Mucosa of stomach (tissue), 1 donor: ENCODE data around the gene CTNND2.

Experiments used
- H3K27me3 ChIP-seq: one replicate; pipeline ENCODE4 v1.7.0; 2013; ENCODE audit warnings: mild to moderate bottlenecking, low read length; ENCODE audit not compliant: control insufficient read depth, insufficient read depth
- H3K36me3 ChIP-seq: one replicate; pipeline ENCODE4 v1.7.0; 2013; ENCODE audit warnings: low read length; ENCODE audit not compliant: control insufficient read depth, insufficient read depth
- H3K4me1 ChIP-seq: one replicate; pipeline ENCODE4 v1.7.0; 2013; ENCODE audit warnings: mild to moderate bottlenecking, low read length; ENCODE audit not compliant: control insufficient read depth, insufficient read depth
- H3K4me3 ChIP-seq: one replicate; pipeline ENCODE4 v1.7.0; 2013; ENCODE audit warnings: low read length
- H3K9ac ChIP-seq: one replicate; pipeline ENCODE4 v1.7.0; 2013; ENCODE audit warnings: mild to moderate bottlenecking, low read length, moderate library complexity
- H3K9me3 ChIP-seq: one replicate; pipeline ENCODE4 v1.7.0; 2013; ENCODE audit warnings: mild to moderate bottlenecking, low read length, moderate library complexity; ENCODE audit not compliant: control insufficient read depth
- donor health status: Pancreatic carcinoma.

CTNND2 gene

DNA sequence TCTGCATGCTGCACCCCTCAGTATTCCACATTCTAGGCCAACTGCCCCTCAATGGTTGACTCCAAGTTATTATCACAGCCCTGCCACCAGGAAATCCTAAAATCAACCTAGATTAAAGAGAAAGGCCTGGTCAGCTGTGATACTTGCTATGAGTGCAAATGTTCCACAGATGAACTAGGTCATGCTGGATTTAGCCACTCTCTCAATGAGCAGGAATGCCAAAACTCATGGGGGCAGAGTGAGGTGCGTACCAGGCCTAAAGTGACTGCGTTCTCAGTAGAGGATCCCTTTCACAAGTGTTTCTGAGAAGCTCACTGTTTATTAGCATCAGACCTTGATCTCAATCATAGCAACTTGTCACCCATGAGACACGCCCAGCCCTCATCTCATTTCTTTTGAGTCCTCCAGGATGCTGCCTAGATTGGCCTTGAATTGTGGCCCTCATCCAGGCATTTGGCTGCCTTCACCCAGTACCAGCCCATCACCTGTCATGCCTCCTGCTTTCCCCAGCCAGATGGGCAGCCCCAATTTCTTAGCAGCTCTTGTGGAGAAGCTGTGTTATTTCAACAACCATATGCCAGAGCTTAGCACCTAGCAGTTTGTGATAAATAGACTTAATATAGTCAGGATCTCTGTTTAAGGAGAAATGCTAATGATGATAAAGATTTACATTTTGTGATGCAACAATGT is 383.9 kb downstream of the CTNND2 start:
- H3K4me3 ChIP-seq, result no peak overlapping the region
- H3K4me1 ChIP-seq, result no peaks in the 10 kb centered on the region
- H3K9ac ChIP-seq, result no peak overlapping the region
- H3K27me3 ChIP-seq, result no peaks in the 10 kb centered on the region
- H3K9me3 ChIP-seq, result no peaks in the 10 kb centered on the region
- no peaks in the 10 kb centered on the region for H3K36me3 ChIP-seq

- no peaks in the 10 kb centered on the region for H3K4me1 ChIP-seq
- H3K4me3 ChIP-seq, result no peak overlapping the region
- no peaks in the 10 kb centered on the region for H3K27me3 ChIP-seq
- no peaks in the 10 kb centered on the region for H3K9me3 ChIP-seq
- H3K9ac ChIP-seq, result no peak overlapping the region
- no peaks in the 10 kb centered on the region for H3K36me3 ChIP-seq
Observed at GRCh38 chr5:11519236-11519635, 385.0 kb downstream of the CTNND2 start.

GRCh38 chr5:11518676-11519075 is 385.6 kb downstream of the CTNND2 start:
- no peaks in the 10 kb centered on the region for H3K27me3 ChIP-seq
- no peaks in the 10 kb centered on the region for H3K4me1 ChIP-seq
- H3K9ac ChIP-seq, result no peak overlapping the region
- H3K4me3 ChIP-seq, result no peak overlapping the region
- no peaks in the 10 kb centered on the region for H3K9me3 ChIP-seq
- no peaks in the 10 kb centered on the region for H3K36me3 ChIP-seq

DNA sequence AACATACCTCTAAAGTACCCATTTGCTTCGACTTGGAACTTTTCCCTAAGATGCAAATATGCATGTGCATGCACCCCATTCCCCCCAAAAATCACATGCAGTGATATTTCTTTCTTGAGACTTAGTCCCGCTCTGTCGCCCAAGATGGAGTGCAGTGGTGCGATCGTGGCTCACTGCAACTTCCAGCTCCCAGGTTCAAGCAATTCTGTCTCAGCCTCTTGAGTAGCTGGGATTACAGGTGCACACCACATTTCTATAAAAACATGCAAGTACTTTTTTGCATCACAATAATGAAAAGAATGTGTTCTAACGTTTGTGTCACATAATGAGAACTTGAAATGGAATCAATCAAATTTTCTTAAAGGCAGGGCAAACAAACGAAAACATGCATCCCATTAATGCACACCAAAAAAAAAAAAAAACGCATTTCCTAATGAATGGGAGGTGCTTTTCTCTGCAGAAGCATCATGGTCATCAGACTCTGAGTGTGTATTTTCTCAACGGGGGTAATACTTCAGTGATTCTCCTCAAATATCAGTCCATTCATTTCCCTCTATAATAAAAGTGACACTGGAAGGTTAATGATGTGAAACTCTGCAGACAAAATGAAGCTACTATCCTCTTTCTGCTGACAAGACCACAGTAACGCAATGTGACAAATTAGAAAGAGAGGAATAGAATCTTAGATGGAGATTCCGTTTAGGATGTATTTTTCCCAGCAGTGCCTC is 389.4 kb downstream of the CTNND2 start:
- Histone ChIP-seq H3K36me3 (no peaks in the 10 kb centered on the region), H3K9me3 (no peaks in the 10 kb centered on the region), H3K27me3 (no peaks in the 10 kb centered on the region), H3K4me3 (no peak overlapping the region), H3K9ac (no peak overlapping the region), H3K4me1 (no peaks in the 10 kb centered on the region)

DNA sequence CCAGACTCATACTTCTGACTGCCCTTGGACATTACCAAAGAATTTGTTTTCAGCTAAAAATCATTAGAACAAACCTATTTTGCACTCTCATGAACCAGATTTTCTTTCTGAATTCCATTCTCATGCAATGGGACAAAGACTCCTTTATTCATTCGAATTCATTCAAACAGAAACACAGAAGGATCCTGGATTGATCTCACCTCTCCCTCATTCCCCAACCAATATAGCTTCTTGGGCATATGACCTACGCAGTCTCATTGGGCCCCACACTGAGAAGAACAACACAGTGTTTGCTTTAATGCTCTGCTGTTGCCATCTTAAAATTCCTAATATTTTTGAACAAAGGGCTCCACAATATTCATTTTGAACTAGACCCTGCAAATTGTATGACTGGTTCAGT is 392.4 kb downstream of the CTNND2 start:
- no peak overlapping the region for H3K4me3 ChIP-seq
- no peaks in the 10 kb centered on the region for H3K9me3 ChIP-seq
- H3K36me3 ChIP-seq, result no peaks in the 10 kb centered on the region
- H3K27me3 ChIP-seq, result no peaks in the 10 kb centered on the region
- H3K4me1 ChIP-seq, result no peaks in the 10 kb centered on the region
- no peak overlapping the region for H3K9ac ChIP-seq

- H3K9ac ChIP-seq, result no peak overlapping the region
- H3K27me3 ChIP-seq, result no peaks in the 10 kb centered on the region
- no peak overlapping the region for H3K4me3 ChIP-seq
- H3K4me1 ChIP-seq, result no peaks in the 10 kb centered on the region
- H3K36me3 ChIP-seq, result no peaks in the 10 kb centered on the region
- H3K9me3 ChIP-seq, result no peaks in the 10 kb centered on the region
Observed at GRCh38 chr5:11510889-11511288, 393.4 kb downstream of the CTNND2 start.

- no peaks in the 10 kb centered on the region for H3K4me1 ChIP-seq
- no peaks in the 10 kb centered on the region for H3K9me3 ChIP-seq
- no peak overlapping the region for H3K4me3 ChIP-seq
- no peaks in the 10 kb centered on the region for H3K36me3 ChIP-seq
- no peak overlapping the region for H3K9ac ChIP-seq
- H3K27me3 ChIP-seq, result no peaks in the 10 kb centered on the region
Observed at GRCh38 chr5:11509793-11510192, 394.5 kb downstream of the CTNND2 start.

DNA sequence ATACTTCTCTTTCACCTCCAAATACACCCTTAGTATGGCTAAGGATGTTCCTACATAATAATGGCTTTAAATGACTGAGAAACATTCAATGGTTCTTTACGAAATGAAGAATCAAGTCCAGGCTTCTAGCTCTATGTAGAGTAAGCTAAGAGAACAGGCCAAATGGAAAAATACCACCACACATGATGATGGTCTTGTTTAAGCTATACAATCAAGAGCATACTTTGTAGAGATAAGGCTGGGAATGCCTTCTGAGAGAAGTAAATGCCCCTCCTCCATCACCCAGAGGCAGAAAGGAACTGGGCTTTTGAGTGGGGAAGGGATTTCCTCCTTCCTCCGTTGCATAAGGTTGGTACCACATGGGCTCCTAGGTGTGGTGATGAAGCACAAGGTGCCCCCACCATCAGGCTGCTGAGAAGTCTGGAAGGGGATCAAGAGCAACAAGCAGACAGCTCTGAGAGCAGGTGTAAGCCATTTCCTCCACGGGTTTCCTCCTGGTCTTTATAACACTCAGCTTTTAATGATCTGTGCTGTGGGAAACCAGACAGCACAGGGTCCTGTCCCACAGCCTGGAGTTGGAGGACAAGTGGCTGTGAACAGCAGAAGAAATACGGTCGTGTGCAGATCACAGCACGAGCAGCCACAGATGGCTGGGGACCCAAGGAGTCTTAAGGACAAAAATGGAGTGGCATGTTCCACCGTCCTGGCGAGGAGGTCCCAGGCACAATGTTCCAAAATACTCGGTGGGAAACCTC is 396.9 kb downstream of the CTNND2 start:
- no peak overlapping the region for H3K4me3 ChIP-seq
- H3K36me3 ChIP-seq, result no peaks in the 10 kb centered on the region
- H3K9ac ChIP-seq, result no peak overlapping the region
- H3K9me3 ChIP-seq, result no peaks in the 10 kb centered on the region
- H3K27me3 ChIP-seq, result no peaks in the 10 kb centered on the region
- H3K4me1 ChIP-seq, result no peaks in the 10 kb centered on the region

DNA sequence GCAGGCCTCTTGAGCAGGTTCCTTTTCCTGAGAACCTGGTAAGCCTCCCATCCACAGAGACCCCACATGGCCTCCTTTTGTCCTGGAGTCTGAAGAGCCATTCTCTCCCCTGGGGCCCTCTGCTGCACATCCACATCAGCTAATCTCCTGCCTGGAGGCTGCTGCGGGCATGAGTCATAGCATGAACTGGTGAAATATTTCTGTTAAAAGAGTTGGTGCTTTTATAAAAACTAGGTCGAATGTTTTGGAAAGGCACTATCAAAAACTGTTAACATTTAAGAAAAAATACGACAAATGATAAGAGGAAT is 399.4 kb downstream of the CTNND2 start:
- Histone ChIP-seq H3K4me3 (no peak overlapping the region), H3K4me1 (no peaks in the 10 kb centered on the region), H3K36me3 (no peaks in the 10 kb centered on the region), H3K27me3 (no peaks in the 10 kb centered on the region), H3K9ac (no peak overlapping the region), H3K9me3 (no peaks in the 10 kb centered on the region)

GRCh38 chr5:11504065-11504885 is 400.0 kb downstream of the CTNND2 start:
- no peaks in the 10 kb centered on the region for H3K27me3 ChIP-seq
- no peak overlapping the region for H3K9ac ChIP-seq
- H3K9me3 ChIP-seq, result no peaks in the 10 kb centered on the region
- H3K36me3 ChIP-seq, result no peaks in the 10 kb centered on the region
- H3K4me3 ChIP-seq, result no peak overlapping the region
- no peaks in the 10 kb centered on the region for H3K4me1 ChIP-seq

DNA sequence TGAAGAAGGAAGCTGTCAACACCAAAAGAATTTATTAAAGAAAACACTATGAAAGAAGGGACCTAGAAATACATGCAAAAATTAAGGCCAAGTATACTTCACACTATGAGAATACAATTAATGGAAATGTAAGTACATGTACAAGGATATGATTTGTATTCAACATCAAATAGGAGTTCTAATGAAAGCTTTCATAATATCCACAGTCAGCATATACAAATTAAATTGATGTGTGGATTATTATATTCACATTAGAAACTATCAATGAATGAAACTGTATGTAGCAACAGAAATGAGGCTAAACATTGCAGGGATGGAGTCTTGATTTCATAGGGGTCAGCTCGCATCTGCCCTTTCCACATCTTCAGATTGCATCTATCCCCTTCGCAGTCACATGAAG is 401.5 kb downstream of the CTNND2 start:
- Histone ChIP-seq H3K4me1 (no peaks in the 10 kb centered on the region), H3K4me3 (no peak overlapping the region), H3K27me3 (no peaks in the 10 kb centered on the region), H3K9ac (no peak overlapping the region), H3K36me3 (no peaks in the 10 kb centered on the region), H3K9me3 (no peaks in the 10 kb centered on the region)

DNA sequence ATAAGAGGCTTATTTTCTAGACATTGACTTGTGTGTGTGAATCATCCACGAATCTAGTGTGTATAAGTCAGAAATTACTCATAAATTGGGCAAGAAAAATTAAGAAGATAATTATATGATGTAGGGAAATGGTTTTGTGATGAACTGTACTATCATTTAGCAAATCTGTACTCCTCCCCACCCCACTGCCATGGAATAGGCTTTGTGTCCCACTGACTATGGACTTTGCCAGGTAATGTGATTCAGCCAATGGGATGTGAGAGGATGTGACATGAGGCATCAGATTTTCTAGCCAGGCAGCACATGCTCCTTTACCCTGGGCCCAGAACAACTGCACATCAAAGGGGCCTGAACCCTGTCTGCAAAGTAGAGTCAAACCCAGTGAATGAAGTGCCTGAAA is 406.6 kb downstream of the CTNND2 start:
- no peaks in the 10 kb centered on the region for H3K36me3 ChIP-seq
- H3K4me3 ChIP-seq, result no peak overlapping the region
- H3K27me3 ChIP-seq, result no peaks in the 10 kb centered on the region
- H3K9me3 ChIP-seq, result no peaks in the 10 kb centered on the region
- H3K9ac ChIP-seq, result no peak overlapping the region
- no peaks in the 10 kb centered on the region for H3K4me1 ChIP-seq
